ENCODE measurements around the gene LETM1.

Gene LETM1

GRCh38 chr4:1778642-1779392 is 77.1 kb downstream of the LETM1 start:
- TF ChIP-seq TAF1 (IDR thresholded peaks at IDR 0.05; ENCODE audit: low read depth, low read length) (no peak), PAX5 (IDR thresholded peaks at IDR 0.05; ENCODE audit: insufficient read depth, low read length, severe bottlenecking) (no peak), POLR2AphosphoS5 (IDR thresholded peaks at IDR 0.05; ENCODE audit: low read depth, low read length) (no peak), POU2F2 (IDR thresholded peaks at IDR 0.05; ENCODE audit: low read depth, low read length) (no peak), POLR2A (IDR thresholded peaks at IDR 0.05; ENCODE audit: low read depth, low read length) (no peak), SPI1 (IDR thresholded peaks at IDR 0.05; ENCODE audit: low read depth, low read length) (no peak)

GRCh38 chr4:1777822-1778641 is 77.9 kb downstream of the LETM1 start:
- no peak for TF ChIP-seq TAF1 (IDR thresholded peaks at IDR 0.05; ENCODE audit: low read depth, low read length)
- TF ChIP-seq SPI1 (IDR thresholded peaks at IDR 0.05; ENCODE audit: low read depth, low read length) = no peak
- TF ChIP-seq POLR2A (IDR thresholded peaks at IDR 0.05; ENCODE audit: low read depth, low read length) = no peak
- DNase-seq (ENCODE audit: insufficient read length, low spot score) (no peak), FAIRE-seq (no peak)

More at GRCh38 chr4:1778642-1779392, 77.1 kb downstream of the LETM1 start:
- FAIRE-seq = no peak
- DNase-seq (ENCODE audit: insufficient read length, low spot score) = no peak

GRCh38 chr4:1776521-1777161 is 79.3 kb downstream of the LETM1 start:
- no peak for FAIRE-seq
- TF ChIP-seq SPI1 (IDR thresholded peaks at IDR 0.05; ENCODE audit: low read depth, low read length) = no peak
- no peak for TF ChIP-seq PAX5 (IDR thresholded peaks at IDR 0.05; ENCODE audit: insufficient read depth, low read length, severe bottlenecking)
- no peak for TF ChIP-seq POU2F2 (IDR thresholded peaks at IDR 0.05; ENCODE audit: low read depth, low read length)
- no peak for TF ChIP-seq TAF1 (IDR thresholded peaks at IDR 0.05; ENCODE audit: low read depth, low read length)
- no peak for TF ChIP-seq POLR2A (IDR thresholded peaks at IDR 0.05; ENCODE audit: low read depth, low read length)
- no peak for TF ChIP-seq POLR2AphosphoS5 (IDR thresholded peaks at IDR 0.05; ENCODE audit: low read depth, low read length)
- no peak for DNase-seq (ENCODE audit: insufficient read length, low spot score)

GRCh38 chr4:1775731-1776500 is 80.0 kb downstream of the LETM1 start:
- TF ChIP-seq POLR2AphosphoS5 (IDR thresholded peaks at IDR 0.05; ENCODE audit: low read depth, low read length) = no peak
- TF ChIP-seq TAF1 (IDR thresholded peaks at IDR 0.05; ENCODE audit: low read depth, low read length) = no peak
- no peak for TF ChIP-seq PAX5 (IDR thresholded peaks at IDR 0.05; ENCODE audit: insufficient read depth, low read length, severe bottlenecking)
- no peak for TF ChIP-seq POU2F2 (IDR thresholded peaks at IDR 0.05; ENCODE audit: low read depth, low read length)
- TF ChIP-seq SPI1 (IDR thresholded peaks at IDR 0.05; ENCODE audit: low read depth, low read length) = no peak
- no peak for TF ChIP-seq POLR2A (IDR thresholded peaks at IDR 0.05; ENCODE audit: low read depth, low read length)
- no peak for DNase-seq (ENCODE audit: insufficient read length, low spot score)
- FAIRE-seq = no peak

- FAIRE-seq (no peak), DNase-seq (ENCODE audit: insufficient read length, low spot score) (no peak)
- TF ChIP-seq TAF1 (IDR thresholded peaks at IDR 0.05; ENCODE audit: low read depth, low read length) = no peak
- no peak for TF ChIP-seq SPI1 (IDR thresholded peaks at IDR 0.05; ENCODE audit: low read depth, low read length)
- TF ChIP-seq POU2F2 (IDR thresholded peaks at IDR 0.05; ENCODE audit: low read depth, low read length) = no peak
- no peak for TF ChIP-seq PAX5 (IDR thresholded peaks at IDR 0.05; ENCODE audit: insufficient read depth, low read length, severe bottlenecking)
- no peak for TF ChIP-seq POLR2AphosphoS5 (IDR thresholded peaks at IDR 0.05; ENCODE audit: low read depth, low read length)
- no peak for TF ChIP-seq POLR2A (IDR thresholded peaks at IDR 0.05; ENCODE audit: low read depth, low read length)
These were observed 82.2 kb downstream of the LETM1 start for GRCh38 chr4:1773754-1774153.

- TF ChIP-seq TAF1 (IDR thresholded peaks at IDR 0.05; ENCODE audit: low read depth, low read length) (no peak), POLR2AphosphoS5 (IDR thresholded peaks at IDR 0.05; ENCODE audit: low read depth, low read length) (no peak), SPI1 (IDR thresholded peaks at IDR 0.05; ENCODE audit: low read depth, low read length) (no peak), PAX5 (IDR thresholded peaks at IDR 0.05; ENCODE audit: insufficient read depth, low read length, severe bottlenecking) (no peak), POU2F2 (IDR thresholded peaks at IDR 0.05; ENCODE audit: low read depth, low read length) (no peak), POLR2A (IDR thresholded peaks at IDR 0.05; ENCODE audit: low read depth, low read length) (no peak)
- no peak for FAIRE-seq
- DNase-seq (ENCODE audit: insufficient read length, low spot score) = no peak
These were observed 83.0 kb downstream of the LETM1 start for GRCh38 chr4:1772853-1773538.

- DNase-seq (ENCODE audit: insufficient read length, low spot score) (peak; percentile 90), FAIRE-seq (no peak)
- TF ChIP-seq PAX5 (IDR thresholded peaks at IDR 0.05; ENCODE audit: insufficient read depth, low read length, severe bottlenecking) (no peak), TAF1 (IDR thresholded peaks at IDR 0.05; ENCODE audit: low read depth, low read length) (no peak), SPI1 (IDR thresholded peaks at IDR 0.05; ENCODE audit: low read depth, low read length) (no peak), POU2F2 (IDR thresholded peaks at IDR 0.05; ENCODE audit: low read depth, low read length) (no peak), POLR2AphosphoS5 (IDR thresholded peaks at IDR 0.05; ENCODE audit: low read depth, low read length) (no peak), POLR2A (IDR thresholded peaks at IDR 0.05; ENCODE audit: low read depth, low read length) (no peak)
These were observed 84.2 kb downstream of the LETM1 start for GRCh38 chr4:1771555-1772305.
